Measurements from ENCODE around the gene LDLRAP1. TPM values are rescaled to one million over a fixed set of nuclear protein-coding genes. Genes with fewer than 3 reads are reported as not detected.

LDLRAP1 gene
- total RNA-seq, 1 experiment from 2014 or later, result 14.5 TPM

DNA sequence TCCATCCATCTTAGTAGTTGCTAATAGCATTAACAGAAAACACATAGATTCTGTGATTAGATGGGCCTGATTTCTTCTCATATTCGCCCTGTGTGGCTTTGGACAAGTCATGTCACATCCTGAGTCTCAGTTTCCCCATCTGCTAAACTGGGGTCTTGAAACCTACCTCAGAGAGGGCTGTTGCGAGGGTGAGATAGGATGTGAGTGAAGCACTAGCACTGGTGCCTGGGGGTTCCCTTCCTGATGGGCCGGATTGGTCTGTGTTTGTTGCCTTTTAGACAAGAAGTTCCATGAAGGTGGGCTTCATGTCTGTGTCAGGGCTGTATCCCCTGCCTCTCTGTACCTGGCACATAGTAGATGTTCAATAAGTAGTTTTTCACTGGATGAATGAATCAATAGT, 69.7 kb downstream of the LDLRAP1 start:
- ChIA-PET CTCF (no interaction called here), POLR2A (no interaction called here)
- intact Hi-C loops (cut with micrococcal nuclease; ENCODE audit: unreplicated experiment), result no loop called here
- Histone ChIP-seq H3K36me3 (ENCODE audit: control insufficient read depth, insufficient read depth, low read length) (no peaks in the 10 kb centered on the region; the same call in 1 of the 2 replicates), H3K9me3 (no peaks in the 10 kb centered on the region), H3K4me1 (peaks cover 8% of the 10 kb centered on the region; the same call in 1 of the 2 replicates), H3K27me3 (replicated peaks; ENCODE audit: control insufficient read depth, insufficient read depth, low read length) (no peaks in the 10 kb centered on the region), H3K4me3 (ENCODE audit: low read depth, low read length) (no peak overlapping the region)
- Mint-ChIP-seq H3K36me3 (ENCODE audit: insufficient read depth, unreplicated experiment) (no peaks in the 10 kb centered on the region), H3K9me3 (ENCODE audit: unreplicated experiment) (no peaks in the 10 kb centered on the region), H3K4me3 (ENCODE audit: unreplicated experiment) (no peak overlapping the region), H3K4me1 (ENCODE audit: low read depth, unreplicated experiment) (peaks cover 14% of the 10 kb centered on the region), H3K27ac (ENCODE audit: unreplicated experiment) (no peak overlapping the region), H3K27me3 (ENCODE audit: insufficient read depth, unreplicated experiment) (peaks cover 3% of the 10 kb centered on the region)
- BruUV-seq (replicated peaks), result no TSS peak
- TF ChIP-seq, protein P1, sequence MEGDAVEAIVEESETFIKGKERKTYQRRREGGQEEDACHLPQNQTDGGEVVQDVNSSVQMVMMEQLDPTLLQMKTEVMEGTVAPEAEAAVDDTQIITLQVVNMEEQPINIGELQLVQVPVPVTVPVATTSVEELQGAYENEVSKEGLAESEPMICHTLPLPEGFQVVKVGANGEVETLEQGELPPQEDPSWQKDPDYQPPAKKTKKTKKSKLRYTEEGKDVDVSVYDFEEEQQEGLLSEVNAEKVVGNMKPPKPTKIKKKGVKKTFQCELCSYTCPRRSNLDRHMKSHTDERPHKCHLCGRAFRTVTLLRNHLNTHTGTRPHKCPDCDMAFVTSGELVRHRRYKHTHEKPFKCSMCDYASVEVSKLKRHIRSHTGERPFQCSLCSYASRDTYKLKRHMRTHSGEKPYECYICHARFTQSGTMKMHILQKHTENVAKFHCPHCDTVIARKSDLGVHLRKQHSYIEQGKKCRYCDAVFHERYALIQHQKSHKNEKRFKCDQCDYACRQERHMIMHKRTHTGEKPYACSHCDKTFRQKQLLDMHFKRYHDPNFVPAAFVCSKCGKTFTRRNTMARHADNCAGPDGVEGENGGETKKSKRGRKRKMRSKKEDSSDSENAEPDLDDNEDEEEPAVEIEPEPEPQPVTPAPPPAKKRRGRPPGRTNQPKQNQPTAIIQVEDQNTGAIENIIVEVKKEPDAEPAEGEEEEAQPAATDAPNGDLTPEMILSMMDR (IDR thresholded peaks at IDR 0.05; ENCODE audit: insufficient read depth in 1 of 2, low read depth in 1 of 2, low read length in 1 of 2, severe bottlenecking in 1 of 2, unreplicated experiment in 1 of 2), result no peak
- DNase-seq, result no peak

DNA sequence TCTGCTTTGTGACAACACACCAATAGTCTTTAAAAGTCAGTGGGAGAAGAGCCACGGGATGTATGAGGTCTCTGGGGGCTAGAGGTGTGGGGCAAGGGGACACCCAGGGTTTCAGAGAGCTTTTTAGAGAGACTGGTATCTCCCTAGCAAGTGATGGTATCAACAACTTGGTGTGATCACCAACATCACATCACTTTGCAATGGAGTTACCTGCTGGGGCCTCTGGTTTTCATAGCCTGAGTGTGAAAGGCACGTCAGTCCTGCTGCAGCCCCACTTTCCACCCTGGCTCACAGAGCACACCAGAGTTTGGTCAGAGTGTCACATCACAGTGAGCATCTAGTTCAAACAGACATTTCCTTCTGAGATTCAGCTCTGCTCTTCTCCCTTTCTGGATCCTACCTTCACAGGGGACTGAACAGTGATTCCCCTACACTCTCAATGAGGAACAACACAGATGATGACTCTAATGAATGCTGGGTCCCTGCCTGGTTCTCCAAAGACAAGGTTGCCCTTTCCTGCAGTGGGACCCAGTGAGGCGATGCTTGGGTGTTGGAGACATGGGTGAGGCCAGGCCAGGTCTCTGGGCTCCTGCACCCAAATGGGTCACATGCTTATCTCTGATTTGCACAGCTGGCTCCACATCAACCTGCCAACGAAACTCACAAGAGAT, 71.2 kb downstream of the LDLRAP1 start:
- TF ChIP-seq, protein P1 (IDR thresholded peaks at IDR 0.05; ENCODE audit: insufficient read depth in 1 of 2, low read depth in 1 of 2, low read length in 1 of 2, severe bottlenecking in 1 of 2, unreplicated experiment in 1 of 2), result no peak
- intact Hi-C loops (cut with micrococcal nuclease; ENCODE audit: unreplicated experiment), result no loop called here
- Histone ChIP-seq H3K4me3 (ENCODE audit: low read depth, low read length) (no peak overlapping the region), H3K27me3 (replicated peaks; ENCODE audit: control insufficient read depth, insufficient read depth, low read length) (0 out of 2 replicates have a peak, but pooled peaks cover 1% of the 10 kb centered on the region), H3K4me1 (peaks cover 12% of the 10 kb centered on the region; the same call in 1 of the 2 replicates), H3K36me3 (ENCODE audit: control insufficient read depth, insufficient read depth, low read length) (no peaks in the 10 kb centered on the region; the same call in 1 of the 2 replicates), H3K9me3 (no peaks in the 10 kb centered on the region)
- peaks cover 5% of the 10 kb centered on the region for H3K36me3 Mint-ChIP-seq (ENCODE audit: insufficient read depth, unreplicated experiment)
- CTCF ChIA-PET, result no interaction called here
- no peak overlapping the region for H3K4me3 Mint-ChIP-seq (ENCODE audit: unreplicated experiment)
- DNase-seq, result no peak
- H3K27ac Mint-ChIP-seq (ENCODE audit: unreplicated experiment), result no peak overlapping the region
- POLR2A ChIA-PET, result no interaction called here
- no TSS peak for BruUV-seq (replicated peaks)
- peaks cover 3% of the 10 kb centered on the region for H3K27me3 Mint-ChIP-seq (ENCODE audit: insufficient read depth, unreplicated experiment)
- H3K9me3 Mint-ChIP-seq (ENCODE audit: unreplicated experiment), result no peaks in the 10 kb centered on the region
- H3K4me1 Mint-ChIP-seq (ENCODE audit: low read depth, unreplicated experiment), result peaks cover 14% of the 10 kb centered on the region

DNA sequence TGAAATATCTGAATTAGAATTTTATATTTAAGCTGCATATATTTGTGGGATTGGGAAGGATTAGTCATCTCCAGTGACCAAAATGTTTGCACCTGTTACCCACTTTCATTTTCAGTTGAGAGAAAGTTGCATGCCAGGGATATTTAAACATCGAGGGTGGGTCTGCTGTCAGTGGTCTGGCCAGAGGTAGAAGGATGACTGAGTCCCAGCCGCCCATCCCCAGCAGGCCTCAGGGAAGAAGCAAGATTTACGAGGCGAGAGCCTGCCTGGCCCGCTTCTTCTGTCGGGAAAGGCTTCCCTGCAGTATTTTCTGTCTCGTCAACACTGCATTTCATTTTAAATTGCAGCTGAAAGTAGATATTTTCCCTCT, 71.8 kb downstream of the LDLRAP1 start:
- TF ChIP-seq, protein P1 (IDR thresholded peaks at IDR 0.05; ENCODE audit: insufficient read depth in 1 of 2, low read depth in 1 of 2, low read length in 1 of 2, severe bottlenecking in 1 of 2, unreplicated experiment in 1 of 2), result no peak
- intact Hi-C loops (cut with micrococcal nuclease; ENCODE audit: unreplicated experiment), result no loop called here
- H3K4me3 Mint-ChIP-seq (ENCODE audit: unreplicated experiment), result no peak overlapping the region
- no TSS peak for BruUV-seq (replicated peaks)
- H3K27me3 Mint-ChIP-seq (ENCODE audit: insufficient read depth, unreplicated experiment), result peaks cover 3% of the 10 kb centered on the region
- peaks cover 14% of the 10 kb centered on the region for H3K4me1 Mint-ChIP-seq (ENCODE audit: low read depth, unreplicated experiment)
- no peaks in the 10 kb centered on the region for H3K9me3 ChIP-seq
- H3K27ac Mint-ChIP-seq (ENCODE audit: unreplicated experiment), result no peak overlapping the region
- H3K4me1 ChIP-seq, result peaks cover 9% of the 10 kb centered on the region; the same call in 1 of the 2 replicates
- no peak for DNase-seq
- ChIA-PET POLR2A (no interaction called here), CTCF (no interaction called here)
- H3K36me3 Mint-ChIP-seq (ENCODE audit: insufficient read depth, unreplicated experiment), result peaks cover 5% of the 10 kb centered on the region
- no peaks in the 10 kb centered on the region for H3K9me3 Mint-ChIP-seq (ENCODE audit: unreplicated experiment)
- 0 out of 2 replicates have a peak, but pooled peaks cover 1% of the 10 kb centered on the region for H3K27me3 ChIP-seq (replicated peaks; ENCODE audit: control insufficient read depth, insufficient read depth, low read length)
- H3K36me3 ChIP-seq (ENCODE audit: control insufficient read depth, insufficient read depth, low read length), result no peaks in the 10 kb centered on the region; the same call in 1 of the 2 replicates
- no peak overlapping the region for H3K4me3 ChIP-seq (ENCODE audit: low read depth, low read length)

All from Caco-2 (cell line).